ENCODE measurements around the gene ORM2.

DNA sequence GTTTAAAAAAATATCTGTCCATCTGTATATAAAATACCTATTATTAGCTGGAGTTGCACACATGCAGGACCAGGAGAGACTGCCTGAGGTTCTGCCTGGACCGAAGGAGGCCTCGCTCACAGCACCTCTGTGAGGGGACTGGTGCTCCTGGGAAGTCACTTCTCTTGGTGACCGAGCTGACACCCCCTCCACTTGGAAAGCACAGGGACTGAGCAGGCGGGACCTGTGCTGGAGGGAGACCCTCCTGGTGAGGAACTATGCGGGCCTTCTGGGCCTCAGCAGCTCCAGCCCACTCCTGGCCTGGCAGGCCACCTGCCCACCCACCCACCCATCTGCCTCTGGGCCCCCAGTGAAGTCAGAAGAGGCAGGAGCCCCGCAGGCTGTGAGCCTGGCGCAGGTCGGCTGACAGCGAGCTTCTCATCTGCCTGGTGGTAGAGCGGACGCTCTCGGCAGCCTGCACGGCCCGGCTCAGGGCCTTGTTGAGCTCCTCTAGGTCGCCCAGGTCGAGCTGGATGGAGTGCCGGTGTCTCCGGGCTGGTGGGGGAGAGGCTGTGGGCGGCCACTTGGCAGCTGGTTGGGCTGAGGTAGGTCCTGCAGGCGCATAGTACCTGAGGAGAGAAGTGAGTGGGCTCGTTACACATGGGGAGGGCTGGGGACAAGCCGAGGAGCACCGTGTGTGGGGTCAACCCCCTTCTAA, 7.2 kb downstream of the ORM2 start:
- TF ChIP-seq CTCF (conservative IDR thresholded peaks at IDR 0.05; ENCODE audit: low read length) (no peak), EZH2phosphoT487 (IDR thresholded peaks at IDR 0.05; ENCODE audit: borderline replicate concordance) (no peak)

Measured in Loucy (cell line).